Measurements from ENCODE around the gene BFSP2.

- TF ChIP-seq CTCF (IDR thresholded peaks at IDR 0.05) (no peak), POLR2A (IDR thresholded peaks at IDR 0.05) (no peak)
Measured at GRCh38 chr3:133488785-133489367, 89.0 kb downstream of the BFSP2 start.
